GM19193 (cell line): ENCODE measurements around the gene NR3C1.

ENCODE experiments used
- POLR2A ChIP-seq: IDR thresholded peaks from 4 replicates; pipeline ENCODE4 v1.6.1; 2011; ENCODE audit not compliant: insufficient read depth, insufficient read length; ENCODE audit errors: extremely low read depth

The NR3C1 gene

DNA sequence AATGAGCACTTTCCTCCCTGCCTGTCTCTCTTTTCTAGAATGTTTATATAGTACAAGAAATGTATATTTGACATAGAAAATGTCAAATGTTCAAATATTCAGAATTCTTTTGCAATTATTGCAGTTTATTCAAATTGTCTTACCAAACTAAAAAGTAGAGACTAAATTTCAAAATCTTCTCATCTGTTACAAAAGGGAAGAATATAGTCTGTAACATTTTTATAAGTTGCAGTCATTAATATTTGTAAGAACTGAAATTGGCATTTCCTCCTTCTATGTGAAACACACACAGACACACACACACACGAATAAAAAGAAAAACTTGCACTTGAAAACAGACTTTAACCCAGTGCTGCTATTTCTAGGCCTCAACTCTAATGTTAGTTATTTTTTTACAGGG is 56.4 kb downstream of the NR3C1 start:
- TF ChIP-seq POLR2A: no peak

DNA sequence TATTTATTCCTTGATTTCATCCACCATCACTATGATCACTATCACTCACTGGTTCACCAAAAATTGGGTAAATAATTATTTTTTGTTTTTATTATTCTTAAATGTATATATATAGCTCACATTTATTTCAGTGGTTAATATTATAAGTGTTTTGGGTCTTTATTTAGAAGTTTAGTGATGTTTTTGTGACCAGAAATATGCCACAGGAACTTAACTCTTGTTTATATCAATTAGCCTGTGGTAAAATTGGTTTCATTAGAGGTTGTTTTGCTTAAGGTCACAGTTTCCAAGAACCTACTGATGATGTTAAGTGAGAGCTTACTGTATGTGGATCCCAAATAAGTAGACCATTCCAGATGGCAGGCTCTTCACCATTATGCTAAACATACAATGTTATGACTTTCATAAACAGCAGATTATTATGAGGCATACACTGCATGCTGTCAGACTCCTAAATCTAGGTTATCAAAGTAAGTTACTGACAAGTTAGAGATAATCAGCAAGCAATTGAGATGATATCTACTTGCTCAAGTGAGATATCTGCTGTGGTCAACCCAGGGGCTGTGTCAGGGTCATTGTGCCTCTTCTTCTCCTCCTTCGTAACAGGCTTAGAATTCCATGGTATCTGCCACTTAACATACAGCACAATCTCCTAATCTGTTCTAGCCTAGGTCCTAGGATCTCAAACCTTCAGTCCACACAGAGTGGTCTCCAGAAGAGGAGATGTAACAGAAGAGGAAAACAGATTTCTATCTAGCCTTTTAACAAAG is 57.6 kb downstream of the NR3C1 start:
- no peak for TF ChIP-seq POLR2A

DNA sequence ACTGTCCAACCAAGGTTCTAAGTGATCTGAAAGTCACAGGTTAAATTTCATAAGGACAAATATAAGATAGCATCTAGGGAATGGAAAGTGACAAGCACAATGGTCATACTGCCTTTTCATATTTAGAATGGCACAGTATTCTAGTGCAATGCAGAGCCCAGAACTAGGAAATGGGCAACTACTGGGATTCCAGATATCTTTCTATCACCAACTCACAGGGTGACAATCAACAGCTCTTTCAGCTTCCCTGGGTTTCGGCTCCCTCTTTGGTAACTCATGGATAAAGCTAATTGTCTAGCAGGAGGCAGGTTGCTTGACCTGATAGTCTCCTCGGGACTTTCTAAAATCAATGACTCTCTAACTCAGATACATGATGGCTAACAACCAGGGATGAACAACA is 60.4 kb downstream of the NR3C1 start:
- TF ChIP-seq POLR2A: no peak

DNA sequence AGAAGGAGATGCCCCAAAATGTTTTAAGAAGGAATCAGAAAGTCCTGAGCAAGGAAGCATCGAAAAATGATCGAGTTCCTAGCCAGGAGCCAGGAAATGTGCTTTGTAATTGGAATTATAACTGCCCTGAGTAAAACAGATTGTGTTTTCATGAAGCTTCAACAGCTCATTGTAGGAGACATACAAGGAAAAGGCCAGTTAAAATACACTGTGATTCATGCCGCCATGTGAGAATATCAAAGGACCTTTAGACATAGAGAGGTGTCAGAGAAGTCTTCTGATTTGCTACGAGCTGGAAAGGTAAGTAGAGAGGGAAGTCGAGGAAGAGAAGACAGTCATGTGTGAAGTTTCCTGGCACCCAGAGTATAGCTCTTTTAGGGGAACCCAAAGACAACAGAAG is 60.9 kb downstream of the NR3C1 start:
- TF ChIP-seq POLR2A: no peak

DNA sequence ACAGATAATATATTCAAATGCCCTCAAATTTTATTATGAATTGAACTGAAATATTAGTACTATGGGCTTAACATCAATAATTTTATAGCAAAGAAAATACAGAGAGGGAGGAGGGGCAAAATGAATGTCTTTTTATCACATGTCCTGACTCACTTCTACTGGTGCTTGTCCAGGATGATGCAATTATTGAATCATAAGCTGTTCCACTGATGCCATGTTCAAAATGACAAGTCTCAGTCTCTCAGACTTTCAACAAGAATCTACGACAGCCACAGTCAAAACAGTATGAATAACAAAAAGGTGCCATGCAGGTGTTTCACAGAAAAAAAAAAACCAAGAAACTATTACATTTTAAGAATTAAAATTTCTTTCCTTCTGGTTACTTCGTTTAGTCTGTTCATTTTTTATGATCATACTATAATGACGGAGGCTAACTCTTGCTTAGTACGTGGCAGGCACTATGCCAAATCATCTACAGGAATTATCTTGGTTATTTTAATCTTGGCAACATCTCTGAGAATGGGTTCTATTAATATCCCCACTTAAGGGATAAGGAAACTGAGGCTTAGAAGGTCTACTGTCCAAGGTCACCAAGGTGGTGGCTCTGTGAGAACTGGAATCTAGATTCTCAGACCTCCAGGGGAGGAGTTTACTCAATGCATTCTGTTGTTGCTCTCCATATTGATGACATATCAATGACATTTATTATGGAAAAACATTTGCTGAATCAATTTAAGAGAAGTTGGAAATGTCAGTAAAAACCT is 61.5 kb downstream of the NR3C1 start:
- no peak for TF ChIP-seq POLR2A

DNA sequence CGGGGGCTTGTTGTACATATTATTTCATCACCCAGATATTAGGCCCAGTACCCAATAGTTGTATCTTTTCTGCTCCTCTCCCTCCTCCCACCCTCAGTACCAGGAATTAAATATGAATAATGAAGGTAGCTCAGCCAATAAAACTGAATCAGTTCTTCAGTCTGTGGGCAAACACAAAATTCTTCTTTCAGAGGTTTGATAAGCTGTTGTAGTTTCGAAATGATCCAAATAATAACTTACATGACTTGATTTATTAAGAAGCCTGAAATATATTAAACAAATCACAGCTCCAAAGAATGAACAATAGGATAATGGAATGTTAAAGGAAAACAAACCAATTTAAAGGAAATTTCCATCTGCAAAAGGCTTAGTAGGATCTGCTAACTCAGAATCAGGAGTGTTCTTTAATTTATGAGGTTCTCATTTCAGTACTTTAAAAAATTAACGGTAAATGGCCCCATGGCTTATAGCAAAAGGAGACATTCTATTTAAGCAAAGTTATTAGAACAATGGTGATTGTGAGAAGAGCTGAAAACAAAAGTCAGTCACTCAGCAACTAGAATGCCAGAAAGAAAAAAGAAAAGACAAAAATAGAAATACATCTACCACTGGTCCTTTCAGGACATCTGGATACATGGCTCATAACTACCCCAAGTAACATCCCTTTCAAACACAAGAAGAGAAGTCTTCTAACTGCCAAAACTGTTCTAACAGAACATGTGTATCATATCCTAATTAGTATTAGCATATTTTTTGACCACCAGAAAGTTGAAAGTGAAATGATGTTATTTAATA is 62.4 kb downstream of the NR3C1 start:
- no peak for TF ChIP-seq POLR2A

DNA sequence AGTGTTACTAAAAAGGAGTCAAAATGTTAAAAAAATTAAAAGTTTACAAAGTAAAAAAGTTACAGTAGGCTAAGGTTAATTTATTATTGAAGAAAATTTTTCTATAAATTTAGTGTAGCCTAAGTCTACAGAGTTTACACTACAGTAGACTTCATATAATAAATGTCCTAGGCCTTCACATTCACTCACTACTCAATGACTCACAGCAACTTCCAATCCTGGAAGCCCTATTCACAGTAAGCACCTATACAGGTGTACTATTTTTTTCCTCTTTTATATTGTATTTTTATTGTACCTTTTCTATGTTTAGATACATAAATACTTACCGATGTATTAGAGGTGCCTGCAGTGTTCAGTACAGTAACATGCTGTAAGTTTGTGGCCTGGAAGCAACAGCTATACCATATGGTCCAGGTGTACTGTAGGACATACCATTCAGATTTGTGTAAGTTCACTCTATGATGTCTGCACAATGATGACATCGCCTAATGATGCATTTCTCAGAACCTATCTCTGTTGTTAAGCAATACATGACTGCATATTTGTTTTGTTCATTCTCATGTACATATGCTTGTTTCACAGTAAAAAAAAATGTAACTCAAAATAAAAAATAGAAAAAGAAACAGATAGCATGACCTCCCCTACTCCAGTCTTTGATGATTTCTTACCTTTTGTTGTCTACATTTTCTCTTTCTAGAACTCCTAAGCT is 64.7 kb downstream of the NR3C1 start:
- TF ChIP-seq POLR2A: no peak

DNA sequence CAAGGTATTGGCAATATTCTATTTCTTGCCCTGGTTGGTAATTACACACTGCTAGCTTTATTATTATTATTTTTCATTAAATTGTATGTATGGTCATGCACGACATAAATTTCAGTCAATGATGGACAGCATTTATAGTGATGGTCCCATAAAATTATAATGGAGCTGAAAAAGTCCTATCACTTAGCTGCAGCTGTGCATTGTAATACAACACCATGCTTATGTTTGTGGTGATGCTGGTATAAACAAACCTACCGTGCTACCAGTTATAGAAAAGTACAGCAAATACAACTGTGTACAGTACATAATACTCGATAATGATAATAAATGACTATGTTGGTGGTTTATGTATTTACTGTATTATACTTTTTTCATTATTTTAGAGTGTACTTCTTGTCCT is 65.5 kb downstream of the NR3C1 start:
- TF ChIP-seq POLR2A: no peak

DNA sequence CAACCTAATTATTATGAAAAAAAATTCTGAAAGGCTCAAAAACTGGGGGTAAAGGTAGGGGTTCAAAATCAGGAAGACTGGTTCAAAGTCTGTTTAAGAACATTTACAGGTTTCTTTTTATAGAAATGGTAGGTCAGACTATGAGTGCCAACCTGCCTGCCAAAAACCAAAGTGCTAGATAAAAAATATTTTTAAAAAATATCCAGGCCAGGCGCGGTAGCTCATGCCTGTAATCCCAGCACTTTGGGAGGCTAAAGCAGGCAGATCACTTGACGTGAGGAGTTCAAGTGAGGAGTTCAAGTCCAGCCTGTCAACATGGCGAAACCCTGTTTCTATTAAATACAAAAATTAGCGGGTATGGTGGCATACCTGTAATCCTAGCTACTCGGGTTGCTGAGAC is 67.0 kb downstream of the NR3C1 start:
- no peak for TF ChIP-seq POLR2A

DNA sequence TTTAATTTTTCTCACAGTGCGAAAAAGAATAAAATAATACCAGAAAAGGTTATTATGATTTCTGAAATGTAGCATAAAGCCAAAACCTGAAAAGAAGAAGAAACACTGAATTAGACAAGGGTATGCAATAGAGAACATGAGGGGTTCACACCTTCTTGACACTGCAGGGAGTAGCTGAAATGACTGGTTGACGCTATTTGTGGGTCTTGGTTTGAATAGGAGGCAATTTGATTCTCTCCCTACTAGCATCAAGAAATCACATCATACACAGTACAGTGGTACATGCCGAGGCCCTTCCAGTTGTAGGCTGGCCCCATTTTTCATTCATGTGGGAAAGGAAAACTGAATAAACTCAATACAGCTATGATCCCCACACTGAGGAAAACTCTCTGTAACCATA is 68.6 kb downstream of the NR3C1 start:
- no peak for TF ChIP-seq POLR2A

DNA sequence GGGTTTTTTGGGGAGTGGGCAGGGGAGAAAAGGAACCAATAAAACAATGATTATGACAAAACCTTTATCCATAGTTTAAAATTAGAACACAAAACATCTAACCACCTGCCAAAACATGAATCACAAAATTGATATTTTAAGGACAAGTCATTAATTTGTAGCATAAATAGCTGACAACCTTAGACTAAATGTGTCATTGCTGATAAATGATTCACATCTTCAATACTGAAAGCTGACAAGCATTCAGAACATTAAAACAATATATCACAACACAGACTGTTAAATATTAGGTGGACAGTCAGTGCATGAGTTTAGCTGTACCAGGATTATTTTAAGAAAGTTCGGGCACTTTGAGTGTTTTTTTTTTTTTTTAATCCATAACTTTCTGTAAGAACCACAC is 71.5 kb downstream of the NR3C1 start:
- no peak for TF ChIP-seq POLR2A

DNA sequence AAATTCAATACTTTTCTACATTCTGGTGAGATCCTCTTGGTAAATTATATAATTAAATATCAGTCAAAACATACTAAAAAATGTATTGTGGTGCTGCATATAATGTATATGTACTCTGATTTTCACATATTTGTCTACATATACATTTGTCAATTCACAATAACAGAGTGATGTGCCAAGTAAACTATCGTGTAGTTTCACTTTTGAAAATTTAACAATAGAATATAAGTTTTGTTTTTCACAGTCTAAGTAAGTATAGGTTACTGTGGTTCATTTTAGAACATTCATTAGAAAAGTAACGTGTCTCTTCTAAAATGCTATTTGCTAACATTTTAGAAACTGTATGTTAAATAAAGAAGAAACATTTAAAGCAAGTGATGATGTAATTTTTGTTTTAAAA is 73.6 kb downstream of the NR3C1 start:
- no peak for TF ChIP-seq POLR2A

DNA sequence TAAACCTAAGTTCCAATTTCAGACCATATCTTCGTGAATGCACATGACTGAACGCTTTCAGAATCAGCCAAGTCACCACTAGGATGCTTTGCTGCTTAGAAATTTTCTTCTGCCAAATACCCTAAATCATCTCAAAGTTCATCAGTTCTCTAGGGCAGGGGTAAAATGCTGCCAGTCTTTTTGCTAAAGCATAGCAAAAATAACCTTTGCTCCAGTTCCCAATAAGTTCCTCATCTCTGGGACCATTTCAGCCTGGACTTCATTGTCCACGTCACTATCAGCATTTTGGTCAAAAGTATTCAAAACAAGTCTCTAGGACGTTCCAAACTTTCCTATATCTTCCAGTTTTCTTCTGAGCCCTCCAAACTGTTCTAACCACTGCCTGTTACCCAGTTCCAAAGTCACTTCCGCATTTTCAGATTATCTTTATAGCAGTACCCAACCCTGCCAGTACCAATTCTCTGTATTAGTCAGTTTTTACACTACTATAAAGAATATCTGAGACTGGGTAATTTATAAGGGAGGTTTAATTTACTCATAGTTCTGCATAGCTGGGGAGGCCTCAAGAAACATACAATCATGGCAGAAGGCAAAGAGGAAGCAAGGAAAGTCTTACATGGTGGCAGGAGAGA is 74.8 kb downstream of the NR3C1 start:
- TF ChIP-seq POLR2A: no peak

DNA sequence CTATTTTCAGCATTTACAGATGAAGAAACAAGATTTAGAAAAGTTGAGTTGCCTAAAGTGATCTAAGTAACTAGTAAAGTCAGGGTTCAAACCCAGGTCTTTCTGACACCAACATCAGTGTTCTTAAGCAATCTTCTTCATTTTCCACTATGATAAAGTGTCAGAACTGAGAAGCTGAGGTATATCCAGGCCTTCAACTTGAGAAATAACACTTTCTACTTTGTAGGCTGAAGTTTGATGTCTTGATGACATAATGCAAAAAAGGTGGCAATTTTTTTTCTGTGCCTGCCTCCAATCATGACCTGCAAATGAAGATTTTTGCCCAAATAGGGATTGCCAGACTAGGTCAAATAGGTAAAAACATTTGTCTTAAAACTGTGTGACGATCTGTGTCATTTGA is 81.3 kb downstream of the NR3C1 start:
- no peak for TF ChIP-seq POLR2A
